K562 (cell line): ENCODE results near the gene LZTR1. TPM values are rescaled to one million over a fixed set of nuclear protein-coding genes. Genes with fewer than 3 reads are reported as not detected.

ENCODE experiments used
- ATAC-seq: fragments of 200-7000 bp; cut with Tn5 transposase; 3 replicates; pipeline ENCODE4 v1.9.1; 2020; ENCODE audit warnings: moderate library complexity
- BruUV-seq: library from RNA; stranded (reverse); fragments of 400-500 nt; replicated peaks from 2 replicates; lab custom pipeline; 2021; lab: Mats Ljungman, UMichigan
- CTCF ChIA-PET: fragments of 300-600 bp; formaldehyde crosslinking; extraction: SDS; loops from one replicate; lab custom pipeline; 2021; ENCODE audit warnings: low intra/inter-chr PET ratio; lab: Yijun Ruan, JAX
- POLR2A ChIA-PET: fragments of 300-600, 350-650 bp; sonication (Branson Sonifier 250); formaldehyde crosslinking; extraction: SDS; loops from one replicate; lab custom pipeline; 2021; ENCODE audit warnings: antibody characterized with exemption, inconsistent platforms; lab: Yijun Ruan, JAX
- DNase-seq, 4 experiments: peaks; one replicate each; pipeline versions ENCODE4 v3.0.0 to v3.0.0-alpha.2; 2011 to 2018; ENCODE audit warnings: low spot score in 3 of 4, mixed read lengths in 3 of 4; ENCODE audit errors: extremely low read depth in 1 of 4
- FAIRE-seq: peaks from 2 replicates; lab custom pipeline; 2011; peaks lifted over from hg19 to GRCh38; lab: Jason Lieb, UNC
- H2AFZ ChIP-seq: 2 replicates; pipeline ENCODE4 v1.6.0; 2011; ENCODE audit warnings: low read depth, low read length, control low read depth, inconsistent platforms
- H3K27ac ChIP-seq: fragments of 200-600 bp; 3 replicates; pipeline ENCODE4 v1.8.0; 2011; ENCODE audit warnings: low read depth, mild to moderate bottlenecking, control low read depth, inconsistent platforms, low read length, moderate library complexity, mixed read lengths; ENCODE audit errors: extremely low read depth
- H3K27me3 ChIP-seq, 2 experiments: fragments of 300-600 bp in 1 of 2; 2 replicates in 1 of 2; 3 replicates in 1 of 2; pipeline versions ENCODE4 v1.6.0 to v1.8.0; 2011; ENCODE audit warnings: inconsistent platforms in 2 of 2, low read length in 2 of 2, mild to moderate bottlenecking in 1 of 2, mixed read lengths in 1 of 2, moderate library complexity in 1 of 2; ENCODE audit not compliant: control insufficient read depth in 2 of 2, insufficient read depth in 2 of 2
- H3K36me3 ChIP-seq: fragments of 300-600 bp; 3 replicates; pipeline ENCODE4 v1.8.0; 2011; ENCODE audit warnings: mild to moderate bottlenecking, low read length, inconsistent platforms; ENCODE audit not compliant: control insufficient read depth, insufficient read depth
- H3K4me1 ChIP-seq, 2 experiments: fragments of 200-600 bp in 1 of 2; replicated peaks in 1 of 2; 2 replicates in 1 of 2; 3 replicates in 1 of 2; pipeline versions ENCODE4 v1.5.1 to v1.8.0; 2011; ENCODE audit warnings: inconsistent platforms in 2 of 2, low read length in 2 of 2, mild to moderate bottlenecking in 1 of 2, mixed read lengths in 1 of 2, moderate library complexity in 1 of 2; ENCODE audit not compliant: control insufficient read depth in 2 of 2, insufficient read depth in 2 of 2
- H3K4me2 ChIP-seq: 2 replicates; pipeline ENCODE4 v1.6.1; 2011; ENCODE audit warnings: low read length, control low read depth, inconsistent platforms, mixed read lengths; ENCODE audit not compliant: insufficient read depth
- H3K4me3 ChIP-seq: fragments of 200-600 bp; sonication (generic), shearing (Covaris generic); 2 replicates; pipeline ENCODE4 v1.5.1; 2016; ENCODE audit warnings: control low read depth, inconsistent platforms
- H3K79me2 ChIP-seq: fragments of 200-600 bp; 3 replicates; pipeline ENCODE4 v1.8.0; 2011; ENCODE audit warnings: low read length, inconsistent platforms; ENCODE audit not compliant: control insufficient read depth, insufficient read depth
- H3K9ac ChIP-seq, 2 experiments: 2 replicates each; pipeline versions ENCODE4 v1.6.0 to v1.6.1; 2011; ENCODE audit warnings: low read depth in 2 of 2, low read length in 2 of 2, control low read depth in 1 of 2, inconsistent platforms in 1 of 2, mild to moderate bottlenecking in 1 of 2, mixed read lengths in 1 of 2; ENCODE audit not compliant: insufficient read depth in 1 of 2
- H3K9me1 ChIP-seq: one replicate; pipeline ENCODE4 v1.6.0; 2011; ENCODE audit warnings: inconsistent platforms, mild to moderate bottlenecking, low read length, moderate library complexity; ENCODE audit not compliant: control insufficient read depth, insufficient read depth
- H3K9me3 ChIP-seq: replicated peaks from 2 replicates; pipeline ENCODE4 v1.5.1; 2011; ENCODE audit warnings: low read depth, low read length, inconsistent platforms; ENCODE audit not compliant: control insufficient read depth, insufficient read depth
- H4K20me1 ChIP-seq: replicated peaks from 2 replicates; pipeline ENCODE4 v1.6.1; 2011; ENCODE audit warnings: low read length, inconsistent platforms, mixed read lengths; ENCODE audit not compliant: control insufficient read depth, insufficient read depth
- BMI1 ChIP-seq: fragments of 150-350 bp; IDR thresholded peaks from 2 replicates; pipeline ENCODE4 v1.6.1; 2014; ENCODE audit warnings: low read length
- CCAR2 ChIP-seq: fragments of 200-400 bp; formaldehyde crosslinking; IDR thresholded peaks from 2 replicates; pipeline ENCODE4 v1.6.1; 2017; ENCODE audit warnings: mild to moderate bottlenecking, low read depth, low read length
- DNMT1 ChIP-seq: fragments of 450-650 bp; IDR thresholded peaks from 2 replicates; pipeline ENCODE4 v1.6.1; 2016; ENCODE audit warnings: antibody characterized with exemption, mild to moderate bottlenecking
- MCM3 ChIP-seq: fragments of 450-650 bp; IDR thresholded peaks from 2 replicates; pipeline ENCODE4 v1.6.1; 2016
- MTF1 ChIP-seq: fragments of 250-450 bp; sonication (Bioruptor Pico); IDR thresholded peaks from 2 replicates; pipeline ENCODE4 v1.9.0; 2021; ENCODE audit warnings: moderate library complexity, mild to moderate bottlenecking, inconsistent platforms, borderline replicate concordance
- NUFIP1 ChIP-seq: fragments of 450-650 bp; IDR thresholded peaks from 2 replicates; pipeline ENCODE4 v1.6.1; 2018; ENCODE audit not compliant: partially characterized antibody
- PURB ChIP-seq: sonication (generic); formaldehyde crosslinking; IDR thresholded peaks from 2 replicates; pipeline ENCODE4 v1.9.0; 2021; ENCODE audit warnings: low read depth, mild to moderate bottlenecking, missing genetic modification reagents
- SNRNP70 ChIP-seq: fragments of 200-400 bp; formaldehyde crosslinking; optimal IDR thresholded peaks from 2 replicates; pipeline ENCODE3; 2017; ENCODE audit warnings: low read depth, low read length
- SOX6 ChIP-seq: fragments of 450-650 bp; IDR thresholded peaks from 2 replicates; pipeline ENCODE4 v1.6.1; 2014; ENCODE audit warnings: mild to moderate bottlenecking
- ZBTB7A ChIP-seq: IDR thresholded peaks from 2 replicates; pipeline ENCODE4 v1.6.1; 2011; ENCODE audit warnings: low read depth, mild to moderate bottlenecking, low read length, moderate library complexity, borderline replicate concordance; ENCODE audit not compliant: control insufficient read depth
- ZNF133 ChIP-seq: fragments of 250-450 bp; sonication (Bioruptor Pico); IDR thresholded peaks from 2 replicates; pipeline ENCODE4 v1.4.0; 2020; ENCODE audit warnings: mild to moderate bottlenecking
- ZNF217 ChIP-seq: sonication (generic); formaldehyde crosslinking; IDR thresholded peaks from 2 replicates; pipeline ENCODE4 v1.8.0; 2022; ENCODE audit warnings: mild to moderate bottlenecking, missing genetic modification reagents
- ZNF324 ChIP-seq: fragments of 250-450 bp; sonication (Bioruptor Pico); IDR thresholded peaks from 2 replicates; pipeline ENCODE4 v1.4.0; 2020; ENCODE audit warnings: mild to moderate bottlenecking
- WGBS: fragments of 100-300 bp; shearing (Covaris generic); methylation state at CpG from one replicate; pipeline ENCODE4 v1.1.6; 2016; ENCODE audit warnings: low coverage, mixed read lengths; ENCODE audit not compliant: insufficient coverage; ENCODE audit errors: missing lambda C conversion rate; 5-methylcytosine and 5-hydroxymethylcytosine counted together
- in situ Hi-C: fragments of 300-500 bp; cut with MboI; formaldehyde crosslinking; loops from 4 replicates; pipeline ENCODE4 v1.15.0; 2018; ENCODE audit warnings: inconsistent platforms, mixed read lengths
- intact Hi-C: fragments of 100-400 bp; cut with micrococcal nuclease; formaldehyde crosslinking; loops from 2 replicates; pipeline ENCODE4 v1.14.2; 2022
- polyA plus RNA-seq, 8 experiments: library from polyadenylated mRNA; depleted of rRNA in 4 of 8; stranded (reverse) in 5 of 8; unstranded in 3 of 8; fragments of >200 nt; fragmentation: Nextera tagmentation in 2 of 8; fragmentation: Illumina TruSeq in 1 of 8; extraction: Ambion mirVana in 2 of 8; extraction: Trizol in 1 of 8; gene quantifications; 2 replicates each; pipeline versions ENCODE4 v1.2.1 to v1.2.3, GENCODE V29; 2011 to 2014; ENCODE audit warnings: inconsistent platforms in 1 of 8, missing spikeins in 1 of 8
- total RNA-seq, 7 experiments: library from RNA; depleted of rRNA in 6 of 7; stranded (reverse); fragments of >200 nt in 6 of 7; fragmentation: Illumina TruSeq in 2 of 7; extraction: Trizol in 2 of 7; gene quantifications; 2 replicates each; pipeline versions ENCODE4 v1.2.1 to v1.2.3, GENCODE V29; 2011 to 2021; ENCODE audit warnings: low replicate concordance in 1 of 7
- TF ChIP-seq, protein P1 (sequence below): sonication (generic); formaldehyde crosslinking; IDR thresholded peaks from 2 replicates; pipeline ENCODE4 v1.8.1; 2023; ENCODE audit warnings: mild to moderate bottlenecking, missing genetic modification reagents
- TF ChIP-seq, protein P2 (sequence below): sonication (generic); formaldehyde crosslinking; IDR thresholded peaks from 2 replicates; pipeline ENCODE4 v1.4.0; 2020; ENCODE audit warnings: mild to moderate bottlenecking, missing genetic modification reagents
- TF ChIP-seq, protein P3 (sequence below): sonication (generic); formaldehyde crosslinking; IDR thresholded peaks from 2 replicates; pipeline ENCODE4 v1.9.0; 2022; ENCODE audit warnings: mild to moderate bottlenecking, missing genetic modification reagents

LZTR1 gene
- total and polyA plus RNA-seq, 9 of the 15 experiments (the other 6 are each of a cell fraction or from before 2014, with no cell fraction given) = 2.2 to 135 (median 63.0) TPM

DNA sequence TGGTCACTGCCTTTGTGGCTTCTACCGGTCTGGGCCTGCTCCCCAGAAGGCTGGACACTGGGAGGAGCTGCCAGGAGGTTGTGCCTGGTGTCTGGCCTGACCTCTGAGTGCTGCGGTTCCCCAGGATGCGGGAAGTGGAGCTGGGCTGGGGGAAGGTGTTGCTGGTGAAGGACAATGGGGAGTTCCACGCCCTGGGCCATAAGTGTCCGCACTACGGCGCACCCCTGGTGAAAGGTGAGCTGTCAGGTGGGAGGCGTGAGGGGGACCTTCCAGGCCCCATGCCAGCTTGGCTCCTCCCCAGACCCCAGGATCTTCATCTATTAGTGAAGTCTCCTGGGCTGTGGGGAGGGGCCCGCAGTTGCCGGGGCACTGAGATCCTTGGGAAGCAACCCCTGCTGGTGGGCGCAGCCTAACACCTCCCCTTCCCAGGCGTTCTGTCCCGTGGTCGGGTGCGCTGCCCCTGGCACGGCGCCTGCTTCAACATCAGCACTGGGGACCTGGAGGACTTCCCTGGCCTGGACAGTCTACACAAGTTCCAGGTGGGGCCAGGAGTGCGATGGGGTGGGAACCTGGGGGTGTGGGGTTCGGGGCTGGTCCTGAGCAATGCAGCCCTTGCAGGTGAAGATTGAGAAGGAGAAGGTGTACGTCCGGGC is 8.3 kb upstream of the LZTR1 start:
- in situ Hi-C loops = loop anchor here (25.0 kb wide), 1 partner anchor 164 kb away; no protein-coding TSS in a partner anchor
- ChIA-PET CTCF (no interaction called here), POLR2A (interaction anchor here (0.5 to 64.4 kb wide), 17 partner anchors 7 to 958 kb away, joined by 3 to 1556 read pairs (median 4); partner anchors contain the start of genes CRKL, LZTR1 and THAP7)
- Histone ChIP-seq H3K27ac (no peak overlapping the region), H3K4me3 (no peak overlapping the region), H3K9me1 (no peaks in the 10 kb centered on the region), H3K36me3 (no peaks in the 10 kb centered on the region), H4K20me1 (peaks cover 10% of the 10 kb centered on the region), H3K9ac (peak overlapping the region in 1 of 2 experiments; percentile 56; a peak in 2 of 4 replicates), H3K9me3 (peaks cover 7% of the 10 kb centered on the region), H3K27me3 (peaks cover 37 to 63% of the 10 kb centered on the region in 2 experiments; a peak in 4 of 5 replicates), H2AFZ (no peak overlapping the region), H3K79me2 (no peaks in the 10 kb centered on the region), H3K4me1 (peaks cover 0 to 34% of the 10 kb centered on the region in 2 experiments; a peak in 3 of 5 replicates), H3K4me2 (no peak overlapping the region)
- peak; percentile 16 for ATAC-seq
- DNase-seq = peak in 1 of 4 experiments; percentile 59
- BruUV-seq = no TSS peak
- WGBS = 12% methylated on average over 21 of the region's 21 CpGs
- intact Hi-C loops = no loop called here
- TF ChIP-seq SOX6 (no peak), DNMT1 (no peak), BMI1 (no peak), ZNF133 (no peak), CCAR2 (no peak), SNRNP70 (no peak), ZBTB7A (0 out of 2 replicates have a peak, but pooled peaks have one; percentile 4), PURB (CRISPR knock-in tag) (no peak), MTF1 (CRISPR knock-in tag) (no peak), ZNF324 (CRISPR knock-in tag) (no peak), MCM3 (peak; percentile 79; the same call in 1 of the 2 replicates), NUFIP1 (no peak), ZNF217 (CRISPR knock-in tag) (no peak)
- TF ChIP-seq, protein P1, sequence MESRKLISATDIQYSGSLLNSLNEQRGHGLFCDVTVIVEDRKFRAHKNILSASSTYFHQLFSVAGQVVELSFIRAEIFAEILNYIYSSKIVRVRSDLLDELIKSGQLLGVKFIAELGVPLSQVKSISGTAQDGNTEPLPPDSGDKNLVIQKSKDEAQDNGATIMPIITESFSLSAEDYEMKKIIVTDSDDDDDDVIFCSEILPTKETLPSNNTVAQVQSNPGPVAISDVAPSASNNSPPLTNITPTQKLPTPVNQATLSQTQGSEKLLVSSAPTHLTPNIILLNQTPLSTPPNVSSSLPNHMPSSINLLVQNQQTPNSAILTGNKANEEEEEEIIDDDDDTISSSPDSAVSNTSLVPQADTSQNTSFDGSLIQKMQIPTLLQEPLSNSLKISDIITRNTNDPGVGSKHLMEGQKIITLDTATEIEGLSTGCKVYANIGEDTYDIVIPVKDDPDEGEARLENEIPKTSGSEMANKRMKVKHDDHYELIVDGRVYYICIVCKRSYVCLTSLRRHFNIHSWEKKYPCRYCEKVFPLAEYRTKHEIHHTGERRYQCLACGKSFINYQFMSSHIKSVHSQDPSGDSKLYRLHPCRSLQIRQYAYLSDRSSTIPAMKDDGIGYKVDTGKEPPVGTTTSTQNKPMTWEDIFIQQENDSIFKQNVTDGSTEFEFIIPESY (CRISPR knock-in tag) = no peak
- TF ChIP-seq, protein P2, sequence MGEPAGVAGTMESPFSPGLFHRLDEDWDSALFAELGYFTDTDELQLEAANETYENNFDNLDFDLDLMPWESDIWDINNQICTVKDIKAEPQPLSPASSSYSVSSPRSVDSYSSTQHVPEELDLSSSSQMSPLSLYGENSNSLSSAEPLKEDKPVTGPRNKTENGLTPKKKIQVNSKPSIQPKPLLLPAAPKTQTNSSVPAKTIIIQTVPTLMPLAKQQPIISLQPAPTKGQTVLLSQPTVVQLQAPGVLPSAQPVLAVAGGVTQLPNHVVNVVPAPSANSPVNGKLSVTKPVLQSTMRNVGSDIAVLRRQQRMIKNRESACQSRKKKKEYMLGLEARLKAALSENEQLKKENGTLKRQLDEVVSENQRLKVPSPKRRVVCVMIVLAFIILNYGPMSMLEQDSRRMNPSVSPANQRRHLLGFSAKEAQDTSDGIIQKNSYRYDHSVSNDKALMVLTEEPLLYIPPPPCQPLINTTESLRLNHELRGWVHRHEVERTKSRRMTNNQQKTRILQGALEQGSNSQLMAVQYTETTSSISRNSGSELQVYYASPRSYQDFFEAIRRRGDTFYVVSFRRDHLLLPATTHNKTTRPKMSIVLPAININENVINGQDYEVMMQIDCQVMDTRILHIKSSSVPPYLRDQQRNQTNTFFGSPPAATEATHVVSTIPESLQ (CRISPR knock-in tag) = no peak
- TF ChIP-seq, protein P3, sequence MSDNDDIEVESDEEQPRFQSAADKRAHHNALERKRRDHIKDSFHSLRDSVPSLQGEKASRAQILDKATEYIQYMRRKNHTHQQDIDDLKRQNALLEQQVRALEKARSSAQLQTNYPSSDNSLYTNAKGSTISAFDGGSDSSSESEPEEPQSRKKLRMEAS (CRISPR knock-in tag) = no peak
- FAIRE-seq = no peak
